HepG2 (cell line): ENCODE measurements around the gene ABCC12. TPM values are rescaled to one million over a fixed set of nuclear protein-coding genes. Genes with fewer than 3 reads are reported as not detected.

ENCODE experiments used
- ATAD3A ChIP-seq: sonication (generic); formaldehyde crosslinking; IDR thresholded peaks from 2 replicates; pipeline ENCODE4 v1.4.0; 2020; ENCODE audit warnings: missing genetic modification reagents
- ATF3 ChIP-seq: sonication (generic); formaldehyde crosslinking; IDR thresholded peaks from 2 replicates; pipeline ENCODE4 v1.4.0; 2020; ENCODE audit warnings: missing genetic modification reagents
- GLI4 ChIP-seq: sonication (generic); formaldehyde crosslinking; IDR thresholded peaks from 2 replicates; pipeline ENCODE4 v1.5.1; 2020; ENCODE audit warnings: missing genetic modification reagents, mild to moderate bottlenecking, moderate library complexity, borderline replicate concordance
- HNRNPH1 ChIP-seq: fragments of 200-400 bp; formaldehyde crosslinking; optimal IDR thresholded peaks from 2 replicates; pipeline ENCODE3; 2017; ENCODE audit warnings: mild to moderate bottlenecking, low read depth, low read length
- MIXL1 ChIP-seq: IDR thresholded peaks from 2 replicates; pipeline ENCODE4 v1.6.1; 2016
- MLLT10 ChIP-seq: sonication (generic); formaldehyde crosslinking; IDR thresholded peaks from 2 replicates; pipeline ENCODE4 v1.4.0; 2020; ENCODE audit warnings: missing genetic modification reagents
- NFE2L1 ChIP-seq: sonication (generic); formaldehyde crosslinking; IDR thresholded peaks from 2 replicates; pipeline ENCODE4 v1.4.0; 2020; ENCODE audit warnings: missing genetic modification reagents, mild to moderate bottlenecking, borderline replicate concordance
- NFYB ChIP-seq: sonication (generic); formaldehyde crosslinking; IDR thresholded peaks from 2 replicates; pipeline ENCODE4 v1.4.0; 2020; ENCODE audit warnings: missing genetic modification reagents
- PHB2 ChIP-seq: fragments of 450-650 bp; IDR thresholded peaks from 2 replicates; pipeline ENCODE4 v1.6.1; 2018; ENCODE audit not compliant: partially characterized antibody
- RAD51 ChIP-seq: fragments of 450-650 bp; IDR thresholded peaks from 2 replicates; pipeline ENCODE4 v1.6.1; 2016; ENCODE audit warnings: borderline replicate concordance
- SUZ12 ChIP-seq: fragments of 150-350 bp; IDR thresholded peaks from 2 replicates; pipeline ENCODE4 v1.6.1; 2014; ENCODE audit warnings: low read depth, low read length
- TRIM22 ChIP-seq: fragments of 450-650 bp; IDR thresholded peaks from 2 replicates; pipeline ENCODE4 v1.6.1; 2017
- ZFP36L1 ChIP-seq: sonication (generic); formaldehyde crosslinking; IDR thresholded peaks from 2 replicates; pipeline ENCODE4 v1.8.0; 2022; ENCODE audit warnings: mild to moderate bottlenecking, missing genetic modification reagents, moderate library complexity
- ZNF20 ChIP-seq: sonication (generic); formaldehyde crosslinking; IDR thresholded peaks from 2 replicates; pipeline ENCODE4 v1.4.0; 2020; ENCODE audit warnings: mild to moderate bottlenecking, moderate library complexity, missing genetic modification reagents
- ZNF34 ChIP-seq: sonication (generic); formaldehyde crosslinking; IDR thresholded peaks from 2 replicates; pipeline ENCODE4 v1.4.0; 2020; ENCODE audit warnings: mild to moderate bottlenecking, missing genetic modification reagents, borderline replicate concordance
- ZNF704 ChIP-seq: sonication (generic); formaldehyde crosslinking; IDR thresholded peaks from 2 replicates; pipeline ENCODE4 v1.8.1; 2023; ENCODE audit warnings: mild to moderate bottlenecking, inconsistent platforms, moderate library complexity, missing genetic modification reagents, borderline replicate concordance
- ZSCAN9 ChIP-seq: IDR thresholded peaks from 2 replicates; pipeline ENCODE4 v1.6.1; 2016; ENCODE audit warnings: borderline replicate concordance
- polyA plus RNA-seq, 8 experiments: library from polyadenylated mRNA; depleted of rRNA in 3 of 8; stranded (reverse) in 7 of 8; unstranded in 1 of 8; fragments of >200 nt; fragmentation: Illumina TruSeq in 4 of 8; extraction: Trizol in 4 of 8; gene quantifications; 2 replicates each; pipeline versions ENCODE4 v1.2.1 to v1.2.3, GENCODE V29; 2011 to 2016; ENCODE audit warnings: low read depth in 4 of 8, missing spikeins in 1 of 8, mixed read lengths in 1 of 8; ENCODE audit not compliant: insufficient read depth in 1 of 8
- total RNA-seq, 5 experiments: library from RNA; depleted of rRNA; stranded (reverse); fragments of >200 nt; fragmentation: Illumina TruSeq; extraction: Trizol; gene quantifications; 2 replicates each; pipeline ENCODE4 v1.2.3, GENCODE V29; 2016; ENCODE audit warnings: low read depth in 1 of 5
- TF ChIP-seq, protein P1 (sequence below): sonication (generic); formaldehyde crosslinking; IDR thresholded peaks from 2 replicates; pipeline ENCODE4 v1.4.0; 2020; ENCODE audit warnings: missing genetic modification reagents, borderline replicate concordance
- TF ChIP-seq, protein P2 (sequence below): sonication (generic); formaldehyde crosslinking; IDR thresholded peaks from 2 replicates; pipeline ENCODE4 v1.4.0; 2020; ENCODE audit warnings: mild to moderate bottlenecking, missing genetic modification reagents, borderline replicate concordance
- TF ChIP-seq, protein P3 (sequence below): IDR thresholded peaks from 2 replicates; pipeline ENCODE4 v1.6.1; 2016; ENCODE audit warnings: missing compliant biosample characterization, missing genetic modification reagents, borderline replicate concordance
- TF ChIP-seq, protein P4 (sequence below): sonication (generic); formaldehyde crosslinking; IDR thresholded peaks from 2 replicates; pipeline ENCODE4 v1.4.0; 2020; ENCODE audit warnings: missing genetic modification reagents; ENCODE audit errors: not compliant biosample characterization
- TF ChIP-seq, protein P5 (sequence below): IDR thresholded peaks from 2 replicates; pipeline ENCODE4 v1.6.1; 2016; ENCODE audit warnings: low read depth

The ABCC12 gene
- total and polyA plus RNA-seq, 2 of the 13 experiments (the other 11 are each of a cell fraction or from before 2014, with no cell fraction given) = not detected

DNA sequence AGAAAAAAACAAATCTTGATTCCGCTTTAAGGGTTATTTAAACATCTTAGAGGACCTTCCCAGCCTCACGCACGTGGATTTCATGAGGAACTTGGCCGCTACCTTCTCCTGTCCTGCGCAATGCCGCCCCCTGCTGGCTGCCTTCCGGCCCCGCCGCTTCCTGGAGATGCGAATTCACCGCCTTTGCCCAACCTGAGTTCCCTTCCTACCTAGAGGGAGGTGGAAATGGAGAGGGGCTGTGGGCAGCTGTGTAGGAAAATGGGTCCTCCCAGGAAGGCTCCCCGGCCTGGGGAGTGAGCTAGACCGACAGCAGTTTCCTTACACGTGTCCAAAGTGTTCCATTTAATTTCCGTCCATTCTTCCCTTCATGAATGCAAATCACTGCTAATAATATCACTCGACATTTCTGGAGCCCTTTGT is 1.0 kb upstream of the ABCC12 start (continued):
- TF ChIP-seq, protein P1, sequence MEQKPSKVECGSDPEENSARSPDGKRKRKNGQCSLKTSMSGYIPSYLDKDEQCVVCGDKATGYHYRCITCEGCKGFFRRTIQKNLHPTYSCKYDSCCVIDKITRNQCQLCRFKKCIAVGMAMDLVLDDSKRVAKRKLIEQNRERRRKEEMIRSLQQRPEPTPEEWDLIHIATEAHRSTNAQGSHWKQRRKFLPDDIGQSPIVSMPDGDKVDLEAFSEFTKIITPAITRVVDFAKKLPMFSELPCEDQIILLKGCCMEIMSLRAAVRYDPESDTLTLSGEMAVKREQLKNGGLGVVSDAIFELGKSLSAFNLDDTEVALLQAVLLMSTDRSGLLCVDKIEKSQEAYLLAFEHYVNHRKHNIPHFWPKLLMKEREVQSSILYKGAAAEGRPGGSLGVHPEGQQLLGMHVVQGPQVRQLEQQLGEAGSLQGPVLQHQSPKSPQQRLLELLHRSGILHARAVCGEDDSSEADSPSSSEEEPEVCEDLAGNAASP = no peak
- no peak for TF ChIP-seq RAD51
- no peak for TF ChIP-seq ATF3
- no peak for TF ChIP-seq SUZ12
- TF ChIP-seq, protein P2, sequence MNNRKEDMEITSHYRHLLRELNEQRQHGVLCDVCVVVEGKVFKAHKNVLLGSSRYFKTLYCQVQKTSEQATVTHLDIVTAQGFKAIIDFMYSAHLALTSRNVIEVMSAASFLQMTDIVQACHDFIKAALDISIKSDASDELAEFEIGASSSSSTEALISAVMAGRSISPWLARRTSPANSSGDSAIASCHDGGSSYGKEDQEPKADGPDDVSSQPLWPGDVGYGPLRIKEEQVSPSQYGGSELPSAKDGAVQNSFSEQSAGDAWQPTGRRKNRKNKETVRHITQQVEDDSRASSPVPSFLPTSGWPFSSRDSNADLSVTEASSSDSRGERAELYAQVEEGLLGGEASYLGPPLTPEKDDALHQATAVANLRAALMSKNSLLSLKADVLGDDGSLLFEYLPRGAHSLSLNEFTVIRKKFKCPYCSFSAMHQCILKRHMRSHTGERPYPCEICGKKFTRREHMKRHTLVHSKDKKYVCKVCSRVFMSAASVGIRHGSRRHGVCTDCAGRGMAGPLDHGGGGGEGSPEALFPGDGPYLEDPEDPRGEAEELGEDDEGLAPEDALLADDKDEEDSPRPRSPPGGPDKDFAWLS = no peak
- TF ChIP-seq MIXL1 = no peak
- no peak for TF ChIP-seq MLLT10
- no peak for TF ChIP-seq ZNF704 (CRISPR knock-in tag)
- TF ChIP-seq, protein P3, sequence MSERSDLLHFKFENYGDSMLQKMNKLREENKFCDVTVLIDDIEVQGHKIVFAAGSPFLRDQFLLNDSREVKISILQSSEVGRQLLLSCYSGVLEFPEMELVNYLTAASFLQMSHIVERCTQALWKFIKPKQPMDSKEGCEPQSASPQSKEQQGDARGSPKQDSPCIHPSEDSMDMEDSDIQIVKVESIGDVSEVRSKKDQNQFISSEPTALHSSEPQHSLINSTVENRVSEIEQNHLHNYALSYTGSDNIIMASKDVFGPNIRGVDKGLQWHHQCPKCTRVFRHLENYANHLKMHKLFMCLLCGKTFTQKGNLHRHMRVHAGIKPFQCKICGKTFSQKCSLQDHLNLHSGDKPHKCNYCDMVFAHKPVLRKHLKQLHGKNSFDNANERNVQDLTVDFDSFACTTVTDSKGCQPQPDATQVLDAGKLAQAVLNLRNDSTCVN (CRISPR knock-in tag) = 0 out of 2 replicates have a peak, but pooled peaks have one; percentile 20
- no peak for TF ChIP-seq ZSCAN9 (CRISPR knock-in tag)
- TF ChIP-seq ZFP36L1 (CRISPR knock-in tag) = no peak
- no peak for TF ChIP-seq PHB2
- TF ChIP-seq NFE2L1 (CRISPR knock-in tag) = no peak
- no peak for TF ChIP-seq GLI4 (CRISPR knock-in tag)
- TF ChIP-seq, protein P4, sequence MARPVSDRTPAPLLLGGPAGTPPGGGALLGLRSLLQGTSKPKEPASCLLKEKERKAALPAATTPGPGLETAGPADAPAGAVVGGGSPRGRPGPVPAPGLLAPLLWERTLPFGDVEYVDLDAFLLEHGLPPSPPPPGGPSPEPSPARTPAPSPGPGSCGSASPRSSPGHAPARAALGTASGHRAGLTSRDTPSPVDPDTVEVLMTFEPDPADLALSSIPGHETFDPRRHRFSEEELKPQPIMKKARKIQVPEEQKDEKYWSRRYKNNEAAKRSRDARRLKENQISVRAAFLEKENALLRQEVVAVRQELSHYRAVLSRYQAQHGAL = no peak
- TF ChIP-seq, protein P5, sequence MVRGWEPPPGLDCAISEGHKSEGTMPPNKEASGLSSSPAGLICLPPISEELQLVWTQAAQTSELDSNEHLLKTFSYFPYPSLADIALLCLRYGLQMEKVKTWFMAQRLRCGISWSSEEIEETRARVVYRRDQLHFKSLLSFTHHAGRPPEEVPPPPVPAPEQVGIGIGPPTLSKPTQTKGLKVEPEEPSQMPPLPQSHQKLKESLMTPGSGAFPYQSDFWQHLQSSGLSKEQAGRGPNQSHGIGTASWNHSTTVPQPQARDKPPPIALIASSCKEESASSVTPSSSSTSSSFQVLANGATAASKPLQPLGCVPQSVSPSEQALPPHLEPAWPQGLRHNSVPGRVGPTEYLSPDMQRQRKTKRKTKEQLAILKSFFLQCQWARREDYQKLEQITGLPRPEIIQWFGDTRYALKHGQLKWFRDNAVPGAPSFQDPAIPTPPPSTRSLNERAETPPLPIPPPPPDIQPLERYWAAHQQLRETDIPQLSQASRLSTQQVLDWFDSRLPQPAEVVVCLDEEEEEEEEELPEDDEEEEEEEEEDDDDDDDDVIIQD = no peak
- TF ChIP-seq HNRNPH1 = no peak
- no peak for TF ChIP-seq TRIM22
- TF ChIP-seq ATAD3A (CRISPR knock-in tag) = no peak
- TF ChIP-seq NFYB (CRISPR knock-in tag) = no peak
- TF ChIP-seq ZNF34 (CRISPR knock-in tag) = no peak
- no peak for TF ChIP-seq ZNF20 (CRISPR knock-in tag)
